ENCODE data around the gene FAM131A.
A peak's percentile ranks its signal among the peaks of the same experiment; 100 is the strongest.

Gene FAM131A

DNA sequence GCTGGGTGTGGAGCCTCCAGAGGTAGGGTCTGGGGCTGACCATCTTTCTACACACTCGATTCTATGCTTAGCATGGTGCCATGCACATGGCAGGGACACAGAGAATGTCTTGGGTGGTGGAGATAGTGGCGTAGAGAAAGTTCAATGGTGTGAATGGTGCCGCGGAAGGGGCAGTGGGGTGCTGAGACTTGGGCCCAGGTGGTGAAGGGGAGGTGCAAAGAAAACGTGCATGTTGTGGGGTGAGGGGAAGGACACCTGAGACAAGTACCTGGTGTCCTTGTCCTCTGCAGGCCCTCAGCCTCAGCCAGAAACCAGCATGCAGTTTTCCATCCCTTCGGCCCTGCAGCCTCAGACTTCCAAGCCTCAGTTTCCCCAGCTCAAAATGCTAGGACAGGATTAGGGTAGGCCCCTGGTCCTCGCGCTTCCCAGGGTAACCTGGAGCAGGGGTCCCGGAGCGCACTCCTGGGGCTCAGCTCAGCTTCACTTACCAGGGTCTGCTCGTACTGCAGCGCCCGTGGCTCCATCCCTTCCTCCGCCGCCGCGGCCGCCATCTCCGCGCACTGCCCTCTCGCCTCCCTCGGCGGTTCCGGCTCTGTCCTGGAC, 23.6 kb downstream of the FAM131A start:
- no peak for DNase-seq (ENCODE audit: extremely low spot score)
- TF ChIP-seq, protein P1, sequence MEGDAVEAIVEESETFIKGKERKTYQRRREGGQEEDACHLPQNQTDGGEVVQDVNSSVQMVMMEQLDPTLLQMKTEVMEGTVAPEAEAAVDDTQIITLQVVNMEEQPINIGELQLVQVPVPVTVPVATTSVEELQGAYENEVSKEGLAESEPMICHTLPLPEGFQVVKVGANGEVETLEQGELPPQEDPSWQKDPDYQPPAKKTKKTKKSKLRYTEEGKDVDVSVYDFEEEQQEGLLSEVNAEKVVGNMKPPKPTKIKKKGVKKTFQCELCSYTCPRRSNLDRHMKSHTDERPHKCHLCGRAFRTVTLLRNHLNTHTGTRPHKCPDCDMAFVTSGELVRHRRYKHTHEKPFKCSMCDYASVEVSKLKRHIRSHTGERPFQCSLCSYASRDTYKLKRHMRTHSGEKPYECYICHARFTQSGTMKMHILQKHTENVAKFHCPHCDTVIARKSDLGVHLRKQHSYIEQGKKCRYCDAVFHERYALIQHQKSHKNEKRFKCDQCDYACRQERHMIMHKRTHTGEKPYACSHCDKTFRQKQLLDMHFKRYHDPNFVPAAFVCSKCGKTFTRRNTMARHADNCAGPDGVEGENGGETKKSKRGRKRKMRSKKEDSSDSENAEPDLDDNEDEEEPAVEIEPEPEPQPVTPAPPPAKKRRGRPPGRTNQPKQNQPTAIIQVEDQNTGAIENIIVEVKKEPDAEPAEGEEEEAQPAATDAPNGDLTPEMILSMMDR (IDR thresholded peaks at IDR 0.05; ENCODE audit: control extremely low read depth, extremely low read depth, low read depth, missing control alignments): no peak
- CTCF ChIA-PET: interaction anchor here (1.4 to 2.8 kb wide), 6 partner anchors 7 to 181 kb away, joined by 3 to 10 read pairs (median 7); no protein-coding TSS in a partner anchor
- POLR2A ChIA-PET: no interaction called here

DNA sequence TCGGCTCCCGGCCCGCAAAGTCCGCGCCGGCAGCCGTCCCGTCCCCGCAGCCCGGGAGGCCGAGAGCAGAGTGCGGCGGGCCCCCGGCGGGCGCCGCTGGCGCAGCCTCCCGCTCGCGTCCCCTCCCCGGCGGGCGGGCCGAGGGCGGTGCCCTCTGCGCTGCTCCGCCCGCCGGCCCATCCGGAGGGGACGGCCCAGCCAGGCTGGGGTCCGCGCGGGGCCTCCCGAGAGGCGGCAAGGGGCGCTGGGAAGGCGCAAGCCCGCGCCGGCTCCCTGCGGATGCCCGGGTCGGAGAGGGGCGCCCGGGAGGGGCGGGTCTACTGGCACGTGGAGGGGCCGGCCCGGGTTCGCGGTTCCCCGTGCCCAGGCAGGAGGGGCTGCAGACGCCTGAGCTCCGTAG, 24.1 kb downstream of the FAM131A start, which contains the start of the genes CLCN2 and POLR2H:
CLCN2 (minus strand) TSS at position 74 of the 400 bp plus-strand sequence. CDS start 126 bp downstream, outside the sequence.
POLR2H (plus strand) TSS at position 179 of the 400 bp plus-strand sequence. CDS start 1,783 bp downstream, outside the sequence.
- TF ChIP-seq, protein P1 (IDR thresholded peaks at IDR 0.05; ENCODE audit: control extremely low read depth, extremely low read depth, low read depth, missing control alignments): no peak
- CTCF ChIA-PET: interaction anchor here (0.9 to 2.3 kb wide), 9 partner anchors 8 to 466 kb away, joined by 3 to 10 read pairs (median 4); partner anchors contain the start of gene FAM131A
- POLR2A ChIA-PET: no interaction called here
- peak; percentile 79 for DNase-seq (ENCODE audit: extremely low spot score)

DNA sequence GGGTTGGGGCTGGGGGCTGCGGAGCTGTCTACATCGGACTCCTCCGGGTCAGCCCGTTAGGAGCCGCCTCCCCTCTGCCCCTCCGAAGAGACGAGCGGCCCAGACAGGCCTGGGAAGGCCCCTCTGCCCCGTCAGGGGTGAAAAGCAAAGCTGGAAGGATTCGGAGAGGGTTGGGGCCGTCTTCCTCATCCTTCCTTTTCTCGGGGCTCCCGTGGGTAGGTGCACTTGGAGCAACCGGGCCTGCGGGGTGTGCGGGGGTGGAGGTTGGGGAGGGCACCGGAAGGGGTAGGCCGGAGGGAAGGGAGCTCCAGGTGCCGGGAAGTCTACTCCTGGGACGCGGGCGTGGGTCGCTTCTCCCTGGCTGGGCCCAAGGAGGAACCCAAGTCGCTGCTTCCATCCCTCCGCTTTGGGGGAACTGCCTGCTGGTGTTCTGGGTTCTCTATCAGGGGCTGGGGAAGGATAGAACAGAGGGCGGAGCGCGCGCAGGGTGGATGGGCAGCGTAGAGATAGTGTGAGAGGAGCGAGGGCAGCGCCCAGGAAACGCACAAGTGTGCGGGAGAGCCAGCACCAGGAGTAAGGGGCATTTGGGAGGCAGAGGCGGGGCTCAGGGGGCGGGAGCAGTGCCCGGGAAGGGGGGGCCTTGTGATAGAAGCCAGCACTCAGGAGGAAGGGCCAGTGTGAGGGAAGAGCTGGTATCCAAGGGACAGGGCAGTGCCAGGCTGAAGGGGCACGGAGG, 24.7 kb downstream of the FAM131A start:
- POLR2A ChIA-PET: interaction anchor here (0.5 kb wide), 1 partner anchor 483 kb away, joined by 3 read pairs; no protein-coding TSS in a partner anchor
- DNase-seq (ENCODE audit: extremely low spot score): peak; percentile 50
- CTCF ChIA-PET: interaction anchor here (0.9 to 2.3 kb wide), 8 partner anchors 8 to 467 kb away, joined by 3 to 10 read pairs (median 4); partner anchors contain the start of gene FAM131A
- TF ChIP-seq, protein P1 (IDR thresholded peaks at IDR 0.05; ENCODE audit: control extremely low read depth, extremely low read depth, low read depth, missing control alignments): no peak

DNA sequence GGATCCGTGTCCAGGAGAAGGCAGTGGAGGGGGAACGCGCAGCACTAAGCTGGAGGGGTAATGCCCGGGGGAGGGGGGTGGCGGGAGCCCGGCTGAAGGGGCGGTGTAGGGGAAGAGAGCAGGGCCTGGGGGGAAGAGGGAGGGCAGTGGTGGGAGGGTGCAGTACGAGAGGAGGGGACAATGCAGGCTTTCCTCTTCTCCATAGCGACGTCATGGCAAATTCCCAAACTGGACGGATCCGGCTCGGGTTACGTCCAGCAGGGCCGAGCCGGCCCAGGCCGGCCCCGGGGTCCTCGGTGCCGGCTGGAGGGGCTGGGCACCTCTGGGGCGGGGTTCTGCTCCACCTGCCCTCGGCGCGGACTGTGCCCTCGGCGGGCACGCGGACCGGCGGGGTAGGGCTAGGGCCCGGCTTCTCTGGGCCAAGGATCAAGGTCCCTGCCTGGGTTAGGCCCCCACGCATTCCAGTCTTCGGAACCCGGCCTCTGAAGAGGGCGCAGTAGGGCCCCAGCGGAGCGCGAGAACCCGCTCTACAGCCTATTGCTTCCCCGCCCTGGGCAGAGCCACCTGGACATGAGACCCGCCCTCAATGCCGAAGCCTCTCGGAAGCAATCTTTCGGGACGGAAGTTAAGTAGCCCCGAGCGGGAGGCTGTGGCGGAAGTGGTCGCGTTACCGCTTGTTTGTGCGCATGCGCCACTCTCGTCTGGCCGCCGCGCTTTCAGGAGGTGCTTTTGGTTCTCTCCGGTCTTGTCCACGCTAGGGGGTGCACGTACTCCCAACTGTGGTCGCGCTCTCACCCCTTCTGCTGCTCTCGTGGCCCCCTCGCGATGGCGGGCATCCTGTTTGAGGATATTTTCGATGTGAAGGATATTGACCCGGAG, 25.5 kb downstream of the FAM131A start:
- DNase-seq (ENCODE audit: extremely low spot score): peak; percentile 98
- POLR2A ChIA-PET: interaction anchor here (0.5 kb wide), 1 partner anchor 483 kb away, joined by 3 read pairs; no protein-coding TSS in a partner anchor
- CTCF ChIA-PET: interaction anchor here (0.6 to 2.3 kb wide), 13 partner anchors 8 to 467 kb away, joined by 3 to 10 read pairs (median 3); partner anchors contain the start of genes EEF1AKMT4 and FAM131A
- TF ChIP-seq, protein P1 (IDR thresholded peaks at IDR 0.05; ENCODE audit: control extremely low read depth, extremely low read depth, low read depth, missing control alignments): peak; percentile 76

DNA sequence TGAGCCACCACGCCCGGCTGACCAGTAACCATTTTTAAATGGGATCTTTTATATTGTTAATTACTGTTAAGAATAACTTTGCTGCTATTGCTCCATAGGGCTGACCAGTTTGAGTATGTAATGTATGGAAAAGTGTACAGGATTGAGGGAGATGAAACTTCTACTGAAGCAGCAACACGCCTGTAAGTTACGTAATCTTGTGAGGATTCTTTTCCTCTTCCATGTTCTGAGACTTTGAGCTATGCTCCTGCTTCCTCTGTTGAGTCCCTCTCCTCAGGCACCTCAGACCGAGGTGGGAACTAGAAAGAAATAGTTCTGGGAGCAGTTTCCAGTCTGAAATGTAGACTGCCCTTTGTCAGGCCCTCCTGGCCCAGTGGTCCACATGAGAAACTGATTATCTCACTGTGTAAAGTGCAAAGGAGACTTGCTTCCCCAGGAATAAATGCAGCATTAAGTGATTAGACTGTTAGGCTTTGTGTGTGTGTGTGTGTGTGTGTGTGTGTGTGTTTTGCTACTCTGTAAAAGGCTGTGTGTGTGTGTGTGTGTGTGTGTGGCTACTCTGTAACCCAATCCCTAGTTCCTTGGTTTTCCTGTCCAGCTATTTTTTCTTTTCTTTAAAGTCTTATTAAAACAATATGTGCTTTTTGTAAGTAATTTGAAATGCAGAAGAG, 29.4 kb downstream of the FAM131A start:
- ChIA-PET POLR2A (no interaction called here), CTCF (interaction anchor here (0.8 to 3.9 kb wide), 4 partner anchors 11 to 194 kb away, joined by 3 to 17 read pairs (median 4); no protein-coding TSS in a partner anchor)
- DNase-seq (ENCODE audit: extremely low spot score): no peak
- TF ChIP-seq, protein P1 (IDR thresholded peaks at IDR 0.05; ENCODE audit: control extremely low read depth, extremely low read depth, low read depth, missing control alignments): no peak

All from GM10248 (cell line).